ENCODE data around the gene PNPLA7. TPM values are rescaled to one million over a fixed set of nuclear protein-coding genes. Genes with fewer than 3 reads are reported as not detected.
A peak's percentile ranks its signal among the peaks of the same experiment; 100 is the strongest.

Gene PNPLA7
- total RNA-seq, 1 donor from 2014 or later, result 7.2 TPM

- Mint-ChIP-seq H3K27ac (ENCODE audit: unreplicated experiment) (no peak overlapping the region), H3K4me1 (ENCODE audit: unreplicated experiment) (peaks cover 20% of the 10 kb centered on the region), H3K4me3 (ENCODE audit: unreplicated experiment) (no peak overlapping the region), H3K27me3 (ENCODE audit: unreplicated experiment) (no peaks in the 10 kb centered on the region), H3K9me3 (ENCODE audit: unreplicated experiment) (no peaks in the 10 kb centered on the region), H3K36me3 (ENCODE audit: unreplicated experiment) (peaks cover 3% of the 10 kb centered on the region)
- TF ChIP-seq, protein P1, sequence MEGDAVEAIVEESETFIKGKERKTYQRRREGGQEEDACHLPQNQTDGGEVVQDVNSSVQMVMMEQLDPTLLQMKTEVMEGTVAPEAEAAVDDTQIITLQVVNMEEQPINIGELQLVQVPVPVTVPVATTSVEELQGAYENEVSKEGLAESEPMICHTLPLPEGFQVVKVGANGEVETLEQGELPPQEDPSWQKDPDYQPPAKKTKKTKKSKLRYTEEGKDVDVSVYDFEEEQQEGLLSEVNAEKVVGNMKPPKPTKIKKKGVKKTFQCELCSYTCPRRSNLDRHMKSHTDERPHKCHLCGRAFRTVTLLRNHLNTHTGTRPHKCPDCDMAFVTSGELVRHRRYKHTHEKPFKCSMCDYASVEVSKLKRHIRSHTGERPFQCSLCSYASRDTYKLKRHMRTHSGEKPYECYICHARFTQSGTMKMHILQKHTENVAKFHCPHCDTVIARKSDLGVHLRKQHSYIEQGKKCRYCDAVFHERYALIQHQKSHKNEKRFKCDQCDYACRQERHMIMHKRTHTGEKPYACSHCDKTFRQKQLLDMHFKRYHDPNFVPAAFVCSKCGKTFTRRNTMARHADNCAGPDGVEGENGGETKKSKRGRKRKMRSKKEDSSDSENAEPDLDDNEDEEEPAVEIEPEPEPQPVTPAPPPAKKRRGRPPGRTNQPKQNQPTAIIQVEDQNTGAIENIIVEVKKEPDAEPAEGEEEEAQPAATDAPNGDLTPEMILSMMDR (IDR thresholded peaks at IDR 0.05), result no peak
- no peak for DNase-seq (ENCODE audit: extremely low spot score, unreplicated experiment)
Observed at GRCh38 chr9:137460363-137461315, 89.6 kb downstream of the PNPLA7 start.

DNA sequence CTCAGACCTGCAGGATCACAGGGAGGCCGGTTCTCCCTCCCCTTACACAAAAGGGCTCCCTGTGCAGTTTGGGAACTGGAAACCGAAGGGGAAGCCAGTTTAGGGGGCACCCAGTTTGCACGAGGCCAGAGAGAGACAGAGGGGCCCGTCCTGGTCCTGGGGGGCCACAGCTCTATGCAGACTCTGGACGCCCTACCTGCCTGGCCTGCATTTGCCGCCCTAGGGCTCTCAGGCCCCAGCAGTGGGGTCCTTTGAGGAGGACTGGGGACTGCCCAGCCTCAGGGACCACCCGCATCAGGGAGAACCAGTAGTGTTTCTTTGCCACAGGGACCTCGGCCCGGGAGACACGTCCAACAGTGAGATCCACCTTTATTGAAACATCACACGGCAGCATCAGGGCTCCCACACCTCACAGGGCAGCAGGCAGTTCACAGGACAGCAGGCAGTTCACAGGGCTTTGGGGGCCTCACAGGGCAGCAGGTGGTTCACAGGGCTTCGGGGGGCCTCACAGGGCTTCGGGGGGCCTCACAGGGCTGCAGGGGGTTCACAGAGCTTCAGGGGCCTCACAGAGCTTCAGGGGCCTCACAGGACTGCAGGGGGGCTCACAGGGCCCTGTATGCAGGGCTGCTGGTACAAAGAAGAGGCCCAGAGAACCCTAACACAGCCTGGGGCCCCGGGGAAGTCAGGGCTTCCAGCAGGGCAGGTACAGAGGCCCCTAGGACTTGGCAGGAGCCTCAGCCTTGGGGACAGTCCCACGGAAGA is 90.4 kb downstream of the PNPLA7 start:
- Mint-ChIP-seq H3K4me3 (ENCODE audit: unreplicated experiment) (peak overlapping the region; percentile 45), H3K27me3 (ENCODE audit: unreplicated experiment) (no peaks in the 10 kb centered on the region), H3K27ac (ENCODE audit: unreplicated experiment) (peak overlapping the region; percentile 44), H3K9me3 (ENCODE audit: unreplicated experiment) (no peaks in the 10 kb centered on the region), H3K36me3 (ENCODE audit: unreplicated experiment) (peaks cover 3% of the 10 kb centered on the region), H3K4me1 (ENCODE audit: unreplicated experiment) (peaks cover 22% of the 10 kb centered on the region)
- TF ChIP-seq, protein P1 (IDR thresholded peaks at IDR 0.05), result no peak
- DNase-seq (ENCODE audit: extremely low spot score, unreplicated experiment), result no peak

DNA sequence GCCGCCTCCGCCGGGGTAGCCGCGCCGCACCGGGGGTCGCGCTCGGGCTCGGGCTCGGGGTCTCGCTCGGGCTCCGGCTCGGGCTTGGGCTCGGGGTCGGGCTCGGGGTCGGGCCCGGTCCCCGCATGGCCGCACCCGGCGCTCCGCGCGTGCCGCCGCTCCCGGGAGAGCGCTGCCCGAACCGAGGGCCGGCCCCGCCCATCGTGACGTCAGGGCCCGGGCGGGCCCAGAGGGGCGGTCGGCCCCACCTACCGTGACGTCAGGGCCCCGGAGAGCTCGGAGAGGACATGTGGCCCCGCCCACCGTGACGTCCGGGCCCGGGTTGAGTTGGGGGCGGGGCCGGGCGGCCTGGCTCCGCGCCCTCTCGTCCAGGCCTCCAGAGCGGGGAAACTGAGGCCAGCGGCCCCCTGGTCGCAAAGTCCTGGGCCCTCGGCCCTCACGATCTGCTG is 91.0 kb downstream of the PNPLA7 start, which contains the start of gene NSMF:
NSMF (minus strand) TSS at position 183 of the 449 bp plus-strand sequence. CDS start 232 bp downstream, outside the sequence.
- TF ChIP-seq, protein P1 (IDR thresholded peaks at IDR 0.05), result no peak
- peak within 1 kb of the TSS; percentile 44 for H3K27ac Mint-ChIP-seq (ENCODE audit: unreplicated experiment)
- H3K4me3 Mint-ChIP-seq (ENCODE audit: unreplicated experiment), result peak within 1 kb of the TSS; percentile 60
- H3K9me3 Mint-ChIP-seq (ENCODE audit: unreplicated experiment), result no peaks in the 10 kb centered on the region
- no peaks in the 10 kb centered on the region for H3K27me3 Mint-ChIP-seq (ENCODE audit: unreplicated experiment)
- H3K36me3 Mint-ChIP-seq (ENCODE audit: unreplicated experiment), result peaks cover 3% of the 10 kb centered on the region
- DNase-seq (ENCODE audit: extremely low spot score, unreplicated experiment), result peak; percentile 98
- H3K4me1 Mint-ChIP-seq (ENCODE audit: unreplicated experiment), result peaks cover 25% of the 10 kb centered on the region

DNA sequence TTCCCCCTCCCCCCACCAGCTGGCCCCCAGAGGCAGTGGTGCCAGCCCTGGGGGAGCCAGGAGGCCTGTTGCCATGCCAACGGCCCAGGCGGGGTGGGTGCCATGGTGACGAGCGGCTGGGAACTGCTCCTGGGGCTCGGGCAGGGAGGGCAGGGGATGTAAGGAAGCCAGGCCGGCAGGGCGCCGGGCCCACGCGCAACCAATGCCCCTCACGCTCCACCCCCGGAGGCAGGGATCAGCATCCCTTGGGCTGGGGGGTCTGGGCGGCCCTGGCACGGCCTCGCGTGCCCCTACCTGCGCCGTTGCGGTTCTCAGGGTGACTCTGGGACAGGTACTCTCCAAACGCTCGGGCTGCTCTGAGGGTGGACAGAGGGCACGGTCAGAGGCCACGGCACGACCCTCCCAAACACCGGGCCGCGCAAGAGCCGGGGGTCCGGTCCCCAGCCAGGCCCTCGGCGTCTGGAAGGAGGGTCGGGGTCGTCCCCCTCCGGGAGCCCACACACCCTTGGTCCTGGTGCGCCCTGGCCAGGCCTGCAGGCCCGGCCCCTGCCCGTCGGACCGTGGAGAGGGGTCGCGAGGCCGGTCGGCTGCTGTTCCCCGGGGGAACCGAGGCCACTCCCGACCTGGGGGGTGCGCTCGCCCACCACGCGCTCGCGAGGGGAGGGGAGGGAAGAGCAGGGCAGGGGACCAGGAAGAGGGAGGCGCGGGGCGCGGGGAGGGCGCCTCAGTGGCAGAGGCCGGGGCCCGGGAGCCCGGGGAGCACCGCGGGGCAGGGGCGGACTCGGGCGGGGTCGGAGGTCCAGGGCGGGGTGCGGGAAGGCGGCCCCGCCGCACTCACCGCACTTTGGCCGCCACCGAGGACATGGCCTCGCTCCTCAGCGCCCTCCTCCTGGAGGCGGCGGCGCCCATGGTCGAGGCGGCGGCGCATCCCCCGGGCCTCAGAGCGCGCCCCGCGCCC is 91.7 kb downstream of the PNPLA7 start:
- Mint-ChIP-seq H3K4me1 (ENCODE audit: unreplicated experiment) (peaks cover 29% of the 10 kb centered on the region), H3K4me3 (ENCODE audit: unreplicated experiment) (peak overlapping the region; percentile 60), H3K36me3 (ENCODE audit: unreplicated experiment) (peaks cover 3% of the 10 kb centered on the region), H3K9me3 (ENCODE audit: unreplicated experiment) (no peaks in the 10 kb centered on the region), H3K27ac (ENCODE audit: unreplicated experiment) (peak overlapping the region; percentile 95), H3K27me3 (ENCODE audit: unreplicated experiment) (no peaks in the 10 kb centered on the region)
- DNase-seq (ENCODE audit: extremely low spot score, unreplicated experiment), result no peak
- TF ChIP-seq, protein P1 (IDR thresholded peaks at IDR 0.05), result no peak
